ENCODE measurements around the gene CCDC40. TPM values are rescaled to one million over a fixed set of nuclear protein-coding genes. Genes with fewer than 3 reads are reported as not detected.

CCDC40 gene
- total RNA-seq, 1 donor from 2014 or later, result 25.3 TPM

GRCh38 chr17:80107231-80108021 lies 71.0 kb downstream of the CCDC40 start:
- no peak overlapping the region for H3K27ac Mint-ChIP-seq (ENCODE audit: unreplicated experiment)
- H3K4me3 Mint-ChIP-seq (ENCODE audit: unreplicated experiment), result no peak overlapping the region
- peaks cover 26% of the 10 kb centered on the region for H3K4me1 Mint-ChIP-seq (ENCODE audit: low read depth, unreplicated experiment)
- H3K27me3 Mint-ChIP-seq (ENCODE audit: unreplicated experiment), result peaks cover 8% of the 10 kb centered on the region
- H3K36me3 Mint-ChIP-seq (ENCODE audit: unreplicated experiment), result no peaks in the 10 kb centered on the region
- peaks cover 18% of the 10 kb centered on the region for H3K9me3 Mint-ChIP-seq (ENCODE audit: unreplicated experiment)
- DNase-seq, result no peak
- no peak for TF ChIP-seq CTCF (IDR thresholded peaks at IDR 0.05; ENCODE audit: partially characterized antibody, unreplicated experiment)

GRCh38 chr17:80108036-80108971 lies 71.9 kb downstream of the CCDC40 start:
- no peaks in the 10 kb centered on the region for H3K36me3 Mint-ChIP-seq (ENCODE audit: unreplicated experiment)
- H3K27ac Mint-ChIP-seq (ENCODE audit: unreplicated experiment), result no peak overlapping the region
- H3K9me3 Mint-ChIP-seq (ENCODE audit: unreplicated experiment), result peaks cover 14% of the 10 kb centered on the region
- no peak for TF ChIP-seq CTCF (IDR thresholded peaks at IDR 0.05; ENCODE audit: partially characterized antibody, unreplicated experiment)
- no peak for DNase-seq
- H3K4me3 Mint-ChIP-seq (ENCODE audit: unreplicated experiment), result no peak overlapping the region
- H3K27me3 Mint-ChIP-seq (ENCODE audit: unreplicated experiment), result peaks cover 5% of the 10 kb centered on the region
- peaks cover 18% of the 10 kb centered on the region for H3K4me1 Mint-ChIP-seq (ENCODE audit: low read depth, unreplicated experiment)

- Mint-ChIP-seq H3K27me3 (ENCODE audit: unreplicated experiment) (peaks cover 1% of the 10 kb centered on the region), H3K36me3 (ENCODE audit: unreplicated experiment) (peaks cover 2% of the 10 kb centered on the region), H3K9me3 (ENCODE audit: unreplicated experiment) (peaks cover 14% of the 10 kb centered on the region), H3K4me3 (ENCODE audit: unreplicated experiment) (no peak overlapping the region), H3K4me1 (ENCODE audit: low read depth, unreplicated experiment) (peaks cover 12% of the 10 kb centered on the region), H3K27ac (ENCODE audit: unreplicated experiment) (no peak overlapping the region)
- DNase-seq, result no peak
- no peak for TF ChIP-seq CTCF (IDR thresholded peaks at IDR 0.05; ENCODE audit: partially characterized antibody, unreplicated experiment)
Observed at GRCh38 chr17:80109066-80109660, 72.7 kb downstream of the CCDC40 start.

GRCh38 chr17:80109713-80110446 lies 73.4 kb downstream of the CCDC40 start:
- DNase-seq, result no peak
- no peak for TF ChIP-seq CTCF (IDR thresholded peaks at IDR 0.05; ENCODE audit: partially characterized antibody, unreplicated experiment)
- peaks cover 12% of the 10 kb centered on the region for H3K4me1 Mint-ChIP-seq (ENCODE audit: low read depth, unreplicated experiment)
- H3K9me3 Mint-ChIP-seq (ENCODE audit: unreplicated experiment), result peaks cover 20% of the 10 kb centered on the region
- no peak overlapping the region for H3K27ac Mint-ChIP-seq (ENCODE audit: unreplicated experiment)
- H3K27me3 Mint-ChIP-seq (ENCODE audit: unreplicated experiment), result peaks cover 1% of the 10 kb centered on the region
- H3K4me3 Mint-ChIP-seq (ENCODE audit: unreplicated experiment), result no peak overlapping the region
- peaks cover 9% of the 10 kb centered on the region for H3K36me3 Mint-ChIP-seq (ENCODE audit: unreplicated experiment)

Measured in glutamatergic neuron (in vitro differentiated cells).